Testis (tissue), 3 donors: ENCODE results near the gene GFY. TPM values are rescaled to one million over a fixed set of nuclear protein-coding genes. Genes with fewer than 3 reads are reported as not detected.

Source experiments
- DNase-seq: peaks from one replicate; pipeline ENCODE4 v3.0.0-alpha.2; 2019
- H3K27ac ChIP-seq, 2 donors: fragments of 200-600 bp; sonication (generic); one replicate each; pipeline ENCODE4 v1.5.1; 2019
- H3K27me3 ChIP-seq: fragments of 200-600 bp; sonication (generic); one replicate; pipeline ENCODE4 v1.5.1; 2019
- H3K36me3 ChIP-seq: fragments of 200-600 bp; sonication (generic); one replicate; pipeline ENCODE4 v1.5.1; 2017; ENCODE audit warnings: low read depth; ENCODE audit errors: missing control alignments
- H3K4me1 ChIP-seq: fragments of 200-600 bp; sonication (generic); one replicate; pipeline ENCODE4 v1.5.1; 2019
- H3K4me3 ChIP-seq, 2 donors: fragments of 200-600 bp; sonication (generic); one replicate each; pipeline ENCODE4 v1.5.1; 2017 to 2019
- H3K9me3 ChIP-seq: fragments of 200-600 bp; sonication (generic); one replicate; pipeline ENCODE4 v1.5.1; 2017
- CTCF ChIP-seq, 3 experiments: fragments of 450-650 bp in 2 of 3; fragments of 200-600 bp in 1 of 3; sonication (generic) in 1 of 3; IDR thresholded peaks; one replicate each; pipeline ENCODE4 v1.5.1; 2016 to 2019; ENCODE audit warnings: antibody characterized with exemption in 3 of 3, mild to moderate bottlenecking in 2 of 3, moderate library complexity in 1 of 3
- POLR2A ChIP-seq: fragments of 450-650 bp; IDR thresholded peaks from one replicate; pipeline ENCODE4 v1.6.1; 2017; ENCODE audit warnings: antibody characterized with exemption, mild to moderate bottlenecking, moderate library complexity
- WGBS, 2 donors: methylation state at CpG; one replicate each; pipeline ENCODE4 v1.1.5; 2018; 5-methylcytosine and 5-hydroxymethylcytosine counted together
- intact Hi-C: fragments of 100-400 bp; cut with DNase I; formaldehyde crosslinking; loops from one replicate; pipeline ENCODE4 v1.15.1; 2023; ENCODE audit warnings: low total_unique reads
- polyA plus RNA-seq: library from polyadenylated mRNA; stranded (reverse); fragments of 350-450 nt; fragmentation: Illumina TruSeq; extraction: RNeasy Lipid Tissue Mini Kit (QIAGEN cat#74804); gene quantifications from one replicate; pipeline ENCODE4 v1.2.3, GENCODE V29; 2014; ENCODE audit warnings: low read depth, low replicate concordance; ENCODE audit not compliant: insufficient read depth
- total RNA-seq, 2 donors: library from RNA; depleted of rRNA; stranded (reverse); fragments of >200 nt; gene quantifications; one replicate each; pipeline ENCODE4 v1.2.3, GENCODE V29; 2016

GFY gene
- total and polyA plus RNA-seq, 3 donors from 2014 or later: 0.24 to 0.80 (median 0.62) TPM

DNA sequence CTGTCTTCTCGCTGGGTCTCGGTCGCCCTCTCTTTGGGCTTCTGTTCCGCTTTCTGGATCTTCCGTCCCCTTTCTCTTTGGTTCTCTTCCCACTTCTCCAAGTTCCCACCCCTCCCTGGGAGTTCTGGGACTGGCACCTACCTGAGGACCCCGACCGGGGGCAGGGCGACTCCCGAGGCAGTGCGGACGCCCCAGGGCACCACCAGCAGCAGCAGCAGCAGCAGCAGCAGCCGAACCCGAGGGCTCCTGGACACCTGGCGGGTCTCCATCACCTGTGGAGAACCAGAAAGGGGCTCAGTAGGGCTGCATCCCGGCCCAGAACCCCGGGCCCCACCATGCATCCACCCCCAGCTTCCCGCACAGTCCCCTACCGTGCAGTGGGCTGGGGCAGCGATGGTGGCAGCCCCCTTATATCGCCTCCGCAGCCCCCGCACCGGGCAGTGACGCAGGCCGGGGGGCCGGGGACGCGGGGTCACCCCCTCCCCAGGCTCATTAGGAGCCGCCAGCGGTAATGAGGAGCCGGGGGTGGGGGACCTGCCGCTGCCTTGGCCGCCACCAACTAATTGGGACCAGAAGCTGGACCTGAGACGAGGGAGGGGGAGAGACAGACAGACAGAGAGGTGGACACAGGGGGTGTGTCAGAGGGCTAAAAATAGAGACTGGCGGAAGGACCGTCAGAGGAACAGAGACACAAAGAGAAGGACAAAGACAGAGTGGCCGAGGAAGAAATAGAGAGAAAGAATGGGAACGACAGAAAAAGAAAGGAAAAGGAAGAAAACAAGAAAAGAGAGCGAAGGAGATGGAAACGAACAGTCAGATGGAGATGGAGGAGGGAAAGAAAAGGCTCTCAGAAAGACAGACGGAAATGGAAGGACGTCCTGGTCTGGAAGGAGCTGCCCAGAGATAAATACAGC, 1.9 kb upstream of the GFY start, which contains the start of gene PTH2:
Gene PTH2 (minus strand): TSS at position 371 of the 914 bp plus-strand sequence. CDS start 102 bp downstream, at position 269.
- H3K36me3 ChIP-seq: no peaks in the 10 kb centered on the region
- no peaks in the 10 kb centered on the region for H3K9me3 ChIP-seq
- TF ChIP-seq POLR2A (no peak), CTCF (IDR thresholded peaks at IDR 0.05) (no peak)
- intact Hi-C loops: no loop called here
- DNase-seq: no peak
- peaks cover 4% of the 10 kb centered on the region for H3K27me3 ChIP-seq
- peaks cover 35% of the 10 kb centered on the region for H3K4me1 ChIP-seq
- 5 to 6% methylated on average over 32 to 42 of the region's 42 CpGs for WGBS, 2 donors
- no peak within 1 kb of the TSS for H3K27ac ChIP-seq
- peak within 1 kb of the TSS in 1 of 2 donors; percentile 10 for H3K4me3 ChIP-seq

DNA sequence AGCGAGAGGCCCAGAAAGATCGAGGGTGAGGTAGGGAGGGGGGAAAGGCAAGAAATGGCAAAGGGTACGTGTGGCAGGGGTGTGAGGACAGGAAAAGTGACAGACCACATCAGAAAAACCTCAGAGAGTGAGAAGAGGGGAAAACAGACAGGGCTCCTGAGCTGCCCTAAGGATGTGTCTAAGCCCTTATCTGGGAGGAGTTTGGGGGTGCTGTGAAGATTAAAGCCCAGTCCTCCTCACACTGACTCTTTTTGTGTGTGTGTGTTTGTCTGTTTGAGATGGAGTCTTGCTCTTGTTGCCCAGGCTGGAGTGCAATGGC, 1.2 kb upstream of the GFY start:
- Histone ChIP-seq H3K9me3 (no peaks in the 10 kb centered on the region), H3K4me3 (no peak overlapping the region), H3K27ac (no peak overlapping the region), H3K27me3 (peaks cover 4% of the 10 kb centered on the region), H3K36me3 (no peaks in the 10 kb centered on the region), H3K4me1 (peaks cover 35% of the 10 kb centered on the region)
- TF ChIP-seq POLR2A (no peak), CTCF (IDR thresholded peaks at IDR 0.05) (no peak)
- intact Hi-C loops: no loop called here
- no peak for DNase-seq
- WGBS, 2 donors: 5 to 17% methylated on average over 3 of the region's 3 CpGs

DNA sequence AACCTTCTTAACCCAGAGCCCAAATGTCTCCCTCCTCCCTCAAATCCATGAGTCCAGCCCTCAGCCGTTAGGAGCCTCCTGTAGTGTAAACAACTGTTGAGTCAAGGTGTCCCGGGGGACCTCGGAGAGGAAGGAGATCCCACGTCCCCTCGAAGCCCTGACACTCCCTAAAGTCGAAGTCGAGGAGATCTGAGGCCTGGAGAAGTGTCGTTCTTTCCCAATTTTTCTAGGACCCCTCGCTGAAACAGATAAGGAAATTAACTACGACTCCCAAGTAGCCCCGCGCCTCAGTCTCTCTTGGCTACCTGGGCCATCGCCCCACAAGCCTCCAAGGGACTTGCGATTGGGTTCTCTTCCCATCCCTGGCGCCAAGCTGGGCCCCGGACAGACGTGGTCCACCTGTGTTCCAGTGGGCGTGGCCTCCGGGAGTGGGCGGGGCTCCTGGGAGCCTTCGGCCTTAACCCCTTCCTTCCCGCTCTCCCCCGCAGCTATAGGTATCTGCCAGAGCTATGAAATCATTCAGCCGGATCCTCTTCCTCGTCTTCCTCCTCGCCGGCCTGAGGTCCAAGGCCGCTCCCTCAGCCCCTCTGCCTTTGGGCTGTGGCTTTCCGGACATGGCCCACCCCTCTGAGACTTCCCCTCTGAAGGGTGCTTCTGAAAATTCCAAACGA, 869 bp downstream of the GFY start:
- Histone ChIP-seq H3K9me3 (no peaks in the 10 kb centered on the region), H3K4me3 (no peak overlapping the region), H3K4me1 (peaks cover 35% of the 10 kb centered on the region), H3K27me3 (peaks cover 4% of the 10 kb centered on the region), H3K27ac (no peak overlapping the region), H3K36me3 (no peaks in the 10 kb centered on the region)
- DNase-seq: peak; percentile 50
- no peak for TF ChIP-seq POLR2A
- no peak for TF ChIP-seq CTCF (IDR thresholded peaks at IDR 0.05)
- 4 to 5% methylated on average over 22 to 30 of the region's 30 CpGs for WGBS, 2 donors
- intact Hi-C loops: no loop called here

- TF ChIP-seq POLR2A (no peak), CTCF (IDR thresholded peaks at IDR 0.05) (no peak)
- Histone ChIP-seq H3K4me3 (no peak overlapping the region), H3K4me1 (peaks cover 29% of the 10 kb centered on the region), H3K36me3 (no peaks in the 10 kb centered on the region), H3K27me3 (peaks cover 4% of the 10 kb centered on the region), H3K9me3 (no peaks in the 10 kb centered on the region), H3K27ac (no peak overlapping the region)
- DNase-seq: no peak
- intact Hi-C loops: no loop called here
- WGBS, 2 donors: 41 to 42% methylated on average over 6 to 11 of the region's 12 CpGs
These were observed 2.2 kb downstream of the GFY start for GRCh38 chr19:49427339-49427738.
